ENCODE measurements around the gene SLC16A1. TPM values are rescaled to one million over a fixed set of nuclear protein-coding genes. Genes with fewer than 3 reads are reported as not detected.

Gene SLC16A1
- total and polyA plus RNA-seq, 2 of the 8 experiments (the other 6 are each of a cell fraction or from before 2014, with no cell fraction given): 435 to 545 TPM

DNA sequence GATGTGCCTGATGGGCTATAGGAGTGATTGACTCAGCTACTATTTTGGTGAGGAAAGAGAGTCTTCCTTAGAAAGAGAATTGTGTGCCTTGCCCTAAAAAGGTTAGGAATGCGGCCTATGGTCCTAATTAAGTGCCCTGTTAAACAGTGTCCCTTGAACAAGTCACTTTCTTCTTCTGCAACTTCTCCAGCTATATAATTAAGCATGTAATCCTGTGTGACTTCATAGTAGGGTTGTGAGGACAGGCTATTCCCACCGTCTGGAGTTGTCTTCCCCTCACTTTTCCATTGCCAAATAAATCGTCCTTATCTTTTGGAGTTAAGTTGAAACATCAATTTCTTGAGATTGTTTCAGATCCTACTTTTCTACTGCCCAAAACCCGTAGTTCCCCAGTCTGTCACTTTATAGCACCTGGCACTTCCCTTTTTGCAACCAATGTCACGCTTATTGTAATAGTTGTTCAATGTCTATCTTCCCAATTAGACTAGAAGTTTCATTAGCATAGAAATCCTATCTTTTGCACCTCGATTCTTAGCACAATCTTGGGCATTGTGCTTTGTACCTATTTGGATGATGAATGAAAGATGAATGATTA, 27.6 kb upstream of the SLC16A1 start:
- H3K23me2 ChIP-seq (ENCODE audit: low read depth, low read length): no peaks in the 10 kb centered on the region
- no peak overlapping the region for H2BK15ac ChIP-seq (ENCODE audit: low read length)
- H3K4ac ChIP-seq (replicated peaks; ENCODE audit: insufficient read length, low read depth, low read length): no peak overlapping the region
- no peak overlapping the region for H2AK5ac ChIP-seq (ENCODE audit: low read depth, low read length)
- CTCF ChIA-PET (ENCODE audit: partially characterized antibody): interaction anchor here (1.7 kb wide), 1 partner anchor 9 kb away, joined by 5 read pairs; no protein-coding TSS in a partner anchor
- H2BK12ac ChIP-seq (ENCODE audit: low read depth, low read length): no peak overlapping the region
- no peaks in the 10 kb centered on the region; a peak in 1 of 8 replicates for H3K36me3 ChIP-seq (ENCODE audit: control insufficient read depth in 2 of 4, insufficient read depth in 4 of 4, low read length in 3 of 4)
- no peaks in the 10 kb centered on the region for H4K20me1 ChIP-seq (replicated peaks in 1 of 2; ENCODE audit: control insufficient read depth in 1 of 2, insufficient read depth in 2 of 2, low read length in 2 of 2)
- no peak overlapping the region for H4K91ac ChIP-seq (replicated peaks; ENCODE audit: insufficient read length, low read length)
- no peak overlapping the region for H2BK5ac ChIP-seq (ENCODE audit: low read depth, low read length)
- no peaks in the 10 kb centered on the region for H3K27me3 ChIP-seq (replicated peaks in 1 of 4; ENCODE audit: control insufficient read depth in 3 of 4, extremely low read depth in 1 of 4, insufficient read depth in 3 of 4, low read length in 3 of 4)
- H4K5ac ChIP-seq (ENCODE audit: insufficient read length, low read depth, low read length): no peak overlapping the region
- H3K56ac ChIP-seq (replicated peaks; ENCODE audit: insufficient read length, low read depth, low read length): no peak overlapping the region
- H2BK20ac ChIP-seq (ENCODE audit: low read length): no peak overlapping the region
- no peak overlapping the region for H2AFZ ChIP-seq (ENCODE audit: low read length)
- H3K27ac ChIP-seq (ENCODE audit: low read depth, low read length): no peak overlapping the region
- H3K18ac ChIP-seq (ENCODE audit: extremely low read depth, low read length): no peak overlapping the region
- H3K9ac ChIP-seq (replicated peaks in 1 of 4; ENCODE audit: extremely low read depth in 1 of 4, low read depth in 3 of 4, low read length in 3 of 4): no peak overlapping the region
- no peak overlapping the region for H3K4me3 ChIP-seq (ENCODE audit: extremely low read depth in 1 of 4, insufficient read depth in 2 of 4, low read depth in 3 of 4, low read length in 4 of 4)
- H3K23ac ChIP-seq (ENCODE audit: insufficient read length): no peak overlapping the region
- FAIRE-seq (no peak), DNase-seq (ENCODE audit: low read depth in 1 of 2, low spot score in 2 of 2) (no peak)
- 88% methylated on average over 6 of the region's 6 CpGs; no CpG with 5 or more reads in 1 of the 2 experiments for WGBS, 2 experiments (ENCODE audit: extremely low coverage in 1 of 2, insufficient coverage in 1 of 2, insufficient read length in 1 of 2, insufficient replicate concordance in 2 of 2, low coverage in 1 of 2, low lambda C conversion rate in 2 of 2, missing lambda C conversion rate in 1 of 2)
- POLR2A ChIA-PET (ENCODE audit: partially characterized antibody): interaction anchor here (1.6 kb wide), 1 partner anchor 33 kb away, joined by 4 read pairs; no protein-coding TSS in a partner anchor
- no peak overlapping the region for H3K4me2 ChIP-seq (ENCODE audit: insufficient read depth in 1 of 2, low read depth in 2 of 2, low read length in 2 of 2)
- no peak overlapping the region for H2BK120ac ChIP-seq (replicated peaks; ENCODE audit: low read depth, low read length)
- H3K79me1 ChIP-seq (ENCODE audit: low read depth, low read length): no peaks in the 10 kb centered on the region
- no peaks in the 10 kb centered on the region for H3K4me1 ChIP-seq (replicated peaks in 1 of 4; ENCODE audit: control insufficient read depth in 3 of 4, insufficient read depth in 4 of 4, low read length in 3 of 4)
- no peaks in the 10 kb centered on the region for H3K9me3 ChIP-seq (ENCODE audit: insufficient read depth in 2 of 2, low read depth in 1 of 2, low read length in 1 of 2)
- no peak overlapping the region for H3K14ac ChIP-seq (ENCODE audit: insufficient read length)
- H4K8ac ChIP-seq (ENCODE audit: extremely low read depth, insufficient read depth, low read length): no peak overlapping the region
- H3K79me2 ChIP-seq (ENCODE audit: control insufficient read depth in 1 of 2, insufficient read depth in 2 of 2, low read length in 2 of 2): no peaks in the 10 kb centered on the region

Data from H1 (cell line).